NK-92 treated with Interleukin-12 subunit alpha and Interleukin-12 subunit beta, amount 100 ng/mL, for 24 hours (cell line): Measurements from ENCODE around the gene WNT7A.
"Not testable (repeated sequence)": the region's sequence is repeated elsewhere in the genome, so short reads cannot be mapped to it uniquely, and the experiment has no call there.

Experiments used
- DNase-seq: peaks from one replicate; lab custom pipeline; 2025; lab: John Stamatoyannopoulos, UW

Gene WNT7A

DNA sequence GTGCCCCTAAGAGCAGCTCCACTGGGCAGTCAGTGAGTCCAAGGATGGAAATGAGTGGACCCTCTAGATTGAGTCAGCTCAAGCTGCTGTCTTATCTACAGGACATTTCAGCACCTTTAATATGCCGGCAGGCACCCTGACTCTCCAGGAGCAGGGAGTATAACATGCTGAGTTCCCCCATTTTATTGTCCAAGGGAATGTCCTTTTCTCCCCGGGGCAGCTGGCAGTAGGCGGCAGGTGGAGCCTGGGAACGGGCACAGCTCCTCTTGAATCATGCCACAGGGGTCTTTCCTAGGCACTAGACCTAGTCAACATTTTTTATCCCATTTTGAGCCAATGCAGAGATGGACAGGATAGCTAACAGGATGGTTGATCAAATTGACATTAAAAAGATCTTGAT is 14.8 kb downstream of the WNT7A start:
- no peak for DNase-seq

- DNase-seq: no peak
Measured at GRCh38 chr3:13863965-13864595, 15.8 kb downstream of the WNT7A start.

DNA sequence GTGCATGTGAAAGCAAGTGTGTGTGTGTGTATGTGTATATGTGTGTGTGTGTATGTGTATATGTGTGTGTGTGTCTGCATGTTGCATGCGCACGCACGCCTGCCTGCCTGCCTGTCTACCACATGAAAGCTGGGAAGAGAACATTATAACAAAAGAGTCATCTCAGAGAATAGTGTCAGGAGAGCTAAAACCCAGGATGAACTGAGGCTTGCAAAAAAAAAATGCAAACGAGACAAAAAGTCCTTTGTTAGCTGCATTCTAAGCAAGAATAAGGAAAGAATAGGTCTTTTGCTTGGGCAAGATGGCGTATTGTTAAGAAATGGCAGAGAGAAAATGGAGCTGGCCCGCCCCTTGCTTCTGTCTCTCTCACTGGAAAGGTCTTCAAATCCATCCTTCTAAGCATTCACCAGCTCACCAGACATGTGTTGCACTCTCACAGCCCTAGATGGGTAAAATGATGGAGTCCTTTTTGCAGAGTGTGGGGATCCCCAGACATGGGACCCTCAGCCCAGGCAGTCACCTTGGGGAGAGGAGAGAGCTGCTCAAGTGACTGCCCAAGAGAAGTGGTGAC is 16.4 kb downstream of the WNT7A start:
- no peak for DNase-seq

GRCh38 chr3:13861461-13861860 is 18.4 kb downstream of the WNT7A start:
- DNase-seq: no peak

- DNase-seq: no peak
Measured at GRCh38 chr3:13860001-13860400, 19.9 kb downstream of the WNT7A start.

GRCh38 chr3:13858768-13859520 is 20.9 kb downstream of the WNT7A start:
- DNase-seq: no peak

DNA sequence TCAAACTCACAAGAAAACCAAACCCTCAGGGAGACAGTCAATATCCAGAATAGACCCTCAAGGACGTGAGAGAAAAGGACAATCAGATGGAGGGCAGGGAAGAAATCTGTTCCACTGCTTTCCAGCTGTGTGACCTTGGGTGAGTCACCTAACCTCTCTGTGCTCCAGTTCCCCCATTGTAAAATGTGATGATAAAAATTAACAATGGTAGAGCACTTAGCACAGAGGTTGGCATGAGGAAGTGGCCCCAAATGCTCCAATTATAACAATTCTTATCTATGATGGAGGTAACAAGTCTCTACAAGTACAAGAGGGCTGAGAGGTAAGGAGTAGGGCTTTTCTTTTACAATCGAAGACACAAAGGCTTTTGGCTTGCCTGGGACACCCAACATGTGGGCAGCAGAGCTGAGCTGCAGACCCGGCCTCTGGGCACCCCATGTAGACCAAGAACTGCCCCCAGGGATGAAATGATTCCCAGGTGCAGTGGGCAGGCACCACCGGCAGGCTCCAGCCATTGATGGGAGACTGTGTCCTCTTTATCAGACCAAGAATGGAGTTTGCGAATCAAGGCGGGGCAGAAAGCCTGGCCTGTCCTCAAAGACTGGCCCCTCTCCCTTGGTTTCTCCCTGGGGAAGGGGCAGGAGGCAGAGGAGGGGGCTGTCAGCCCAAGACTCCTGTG is 22.0 kb downstream of the WNT7A start:
- no peak for DNase-seq

- DNase-seq: not testable (repeated sequence)
Measured at GRCh38 chr3:13856628-13857027, 23.2 kb downstream of the WNT7A start.

DNA sequence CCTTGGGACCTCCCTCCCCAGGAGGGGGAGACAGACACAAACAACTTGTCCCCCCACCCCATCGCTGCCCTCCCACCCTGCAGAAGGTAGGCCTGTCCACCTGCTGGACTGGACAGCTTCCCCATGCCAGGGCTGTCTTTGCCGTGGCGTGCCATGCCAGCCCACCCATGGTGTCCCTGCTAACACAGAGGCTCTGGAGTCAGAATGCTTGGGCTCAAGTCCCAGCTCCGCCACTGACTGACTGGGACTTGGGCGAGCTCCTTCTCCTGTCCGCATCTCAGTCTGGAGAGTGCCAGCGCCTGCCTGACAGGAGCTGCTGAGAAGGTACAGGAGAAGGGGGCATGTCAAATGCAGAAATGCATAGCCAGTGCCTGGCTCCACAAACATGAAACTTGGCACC is 23.9 kb downstream of the WNT7A start:
- DNase-seq: no peak

GRCh38 chr3:13854492-13854891 is 25.4 kb downstream of the WNT7A start:
- DNase-seq: no peak

DNA sequence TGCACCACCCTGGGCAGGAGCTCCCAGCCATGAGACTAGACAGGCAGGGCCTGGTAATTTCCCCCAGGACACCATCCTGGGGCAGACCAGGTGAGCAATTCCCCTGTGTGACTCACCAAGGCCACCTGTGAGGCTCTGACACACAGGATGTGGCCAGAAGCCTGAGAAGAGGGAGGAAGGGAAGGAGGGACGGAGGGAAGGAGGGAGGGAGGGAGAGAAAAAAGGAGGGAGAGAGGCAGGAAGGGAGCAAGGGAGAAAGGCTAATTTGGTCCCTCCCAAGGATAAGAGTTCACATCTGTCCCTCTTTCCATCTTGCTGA is 25.9 kb downstream of the WNT7A start:
- no peak for DNase-seq

GRCh38 chr3:13853256-13853977 is 26.5 kb downstream of the WNT7A start:
- no peak for DNase-seq

DNA sequence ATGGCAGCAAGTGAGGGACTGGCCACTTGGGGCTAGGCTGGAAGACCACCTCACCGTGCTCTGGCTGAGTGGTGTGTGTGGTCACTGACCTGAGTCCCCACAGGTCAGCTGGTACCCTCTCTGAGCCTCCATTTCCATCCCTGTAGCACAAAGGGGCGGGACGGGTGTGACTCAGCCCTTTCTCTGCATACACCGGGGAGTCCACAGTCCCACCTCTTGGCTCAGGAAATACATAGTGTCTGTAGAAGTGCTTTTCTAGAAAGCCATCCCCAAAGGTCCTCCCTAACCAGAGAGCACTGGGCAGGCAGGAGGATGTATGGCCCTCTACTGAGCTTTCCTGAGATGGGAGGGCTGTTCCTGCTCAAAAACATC is 27.2 kb downstream of the WNT7A start:
- DNase-seq: no peak

- no peak for DNase-seq
Measured at GRCh38 chr3:13851997-13852637, 27.8 kb downstream of the WNT7A start.

GRCh38 chr3:13851091-13851849 is 28.6 kb downstream of the WNT7A start:
- DNase-seq: no peak

DNA sequence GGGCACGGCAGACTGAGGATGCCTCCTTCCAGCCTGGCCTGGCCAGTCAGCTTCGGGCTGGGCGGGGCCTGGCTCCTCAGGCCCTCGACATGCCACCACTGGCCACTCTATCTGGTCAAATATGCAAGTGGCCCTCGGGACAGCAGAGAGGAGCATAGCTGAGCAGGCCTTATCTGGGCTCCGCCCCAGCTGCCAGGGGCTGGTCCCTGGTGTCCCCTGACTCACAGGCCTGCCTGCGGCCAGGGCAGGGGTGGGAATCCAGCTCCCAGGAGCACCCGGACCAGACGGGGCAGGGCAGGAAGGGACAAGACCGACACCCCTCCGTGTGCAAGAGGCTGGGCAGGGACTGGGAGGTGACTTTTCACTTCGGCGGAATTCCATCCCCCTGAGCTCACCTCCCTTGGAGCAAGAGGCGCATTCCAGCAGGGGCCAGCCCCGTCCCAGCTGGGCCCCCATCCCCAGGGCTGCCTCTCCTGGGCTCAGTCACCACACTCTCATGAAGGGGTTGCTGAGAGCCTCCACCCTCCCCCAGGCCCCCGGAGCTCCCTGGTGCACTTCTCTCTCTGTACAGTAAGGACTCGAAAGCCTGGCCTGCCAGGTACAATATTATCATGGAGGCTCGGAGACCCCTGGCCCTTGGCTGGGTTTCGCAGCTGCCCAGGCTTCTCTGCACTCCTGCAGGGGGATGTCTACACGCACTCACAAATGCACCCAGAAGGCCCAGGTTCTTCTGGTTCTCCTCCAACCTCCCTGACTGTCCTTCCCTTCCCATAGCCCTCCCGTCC is 29.5 kb downstream of the WNT7A start:
- no peak for DNase-seq

DNA sequence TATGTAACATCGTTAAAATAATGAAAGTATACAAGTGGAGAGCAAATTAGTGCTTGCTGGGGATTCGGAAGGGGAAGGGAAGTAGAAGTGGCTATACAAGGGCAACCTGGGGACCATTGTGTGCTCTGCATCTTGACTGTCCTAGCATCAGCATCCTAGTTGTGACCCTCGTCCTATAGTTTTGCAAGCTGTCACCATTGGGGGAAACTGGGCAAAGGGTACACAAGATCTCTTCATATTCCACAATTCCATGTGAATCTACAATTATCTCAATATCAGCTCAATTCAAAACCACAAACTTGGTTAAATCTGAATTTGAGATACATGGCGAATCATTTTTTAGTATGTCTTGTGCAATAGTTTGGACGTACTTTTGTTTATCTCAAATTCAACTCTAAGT is 30.9 kb downstream of the WNT7A start:
- DNase-seq: no peak

- no peak for DNase-seq
Measured at GRCh38 chr3:13846716-13847570, 32.9 kb downstream of the WNT7A start.

DNA sequence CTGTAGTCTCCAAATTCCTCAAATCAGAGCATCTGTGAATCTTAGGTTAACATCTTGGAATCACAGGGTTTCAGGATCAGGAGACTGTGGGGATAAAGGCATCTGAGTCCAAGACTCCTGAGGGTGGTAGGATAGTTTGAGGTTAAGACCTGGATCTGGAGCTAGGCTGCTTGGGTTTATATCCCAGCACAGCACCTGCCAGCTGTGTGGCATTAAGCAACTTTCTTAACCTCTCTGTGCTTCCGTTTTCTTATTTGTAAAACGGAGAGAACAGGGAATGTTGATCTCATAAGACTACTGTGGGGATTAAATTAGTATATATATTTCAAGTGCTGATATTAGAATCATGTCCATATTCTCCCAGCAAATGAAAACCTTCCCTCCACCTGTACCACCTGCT is 33.6 kb downstream of the WNT7A start:
- no peak for DNase-seq
